ENCODE measurements around the gene ADGRB3. TPM values are rescaled to one million over a fixed set of nuclear protein-coding genes. Genes with fewer than 3 reads are reported as not detected.

ADGRB3 gene
- total RNA-seq, 1 donor from 2014 or later, result 2.7 TPM

DNA sequence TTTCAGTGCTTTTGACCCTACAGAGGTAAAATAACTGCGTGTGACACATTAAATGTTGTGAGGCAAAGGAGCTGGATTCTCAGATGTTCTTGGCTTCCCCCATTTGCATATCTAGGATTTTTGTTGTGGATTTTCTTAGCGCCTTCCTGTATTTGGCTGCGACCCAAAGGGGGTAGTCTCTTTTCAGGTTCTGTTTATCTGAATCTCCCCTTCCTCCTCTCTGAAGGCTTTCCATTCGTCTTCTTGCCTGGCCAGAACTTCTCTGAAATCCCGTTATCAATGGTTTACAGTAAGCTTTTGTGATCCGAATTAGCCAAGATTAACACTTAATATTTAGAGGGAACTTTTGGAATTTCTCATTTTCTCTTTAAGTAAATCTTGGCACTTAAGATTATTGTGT lies 60.8 kb downstream of the ADGRB3 start:
- H3K27ac ChIP-seq, result no peak overlapping the region
- H3K4me1 ChIP-seq, result no peaks in the 10 kb centered on the region
- DNase-seq (ENCODE audit: extremely low spot score in 2 of 2), result no peak
- no peaks in the 10 kb centered on the region for H3K9me3 ChIP-seq
- intact Hi-C loops (cut with DNase I), result no loop called here
- no peak for TF ChIP-seq POLR2A (IDR thresholded peaks at IDR 0.05)
- TF ChIP-seq, protein P1, sequence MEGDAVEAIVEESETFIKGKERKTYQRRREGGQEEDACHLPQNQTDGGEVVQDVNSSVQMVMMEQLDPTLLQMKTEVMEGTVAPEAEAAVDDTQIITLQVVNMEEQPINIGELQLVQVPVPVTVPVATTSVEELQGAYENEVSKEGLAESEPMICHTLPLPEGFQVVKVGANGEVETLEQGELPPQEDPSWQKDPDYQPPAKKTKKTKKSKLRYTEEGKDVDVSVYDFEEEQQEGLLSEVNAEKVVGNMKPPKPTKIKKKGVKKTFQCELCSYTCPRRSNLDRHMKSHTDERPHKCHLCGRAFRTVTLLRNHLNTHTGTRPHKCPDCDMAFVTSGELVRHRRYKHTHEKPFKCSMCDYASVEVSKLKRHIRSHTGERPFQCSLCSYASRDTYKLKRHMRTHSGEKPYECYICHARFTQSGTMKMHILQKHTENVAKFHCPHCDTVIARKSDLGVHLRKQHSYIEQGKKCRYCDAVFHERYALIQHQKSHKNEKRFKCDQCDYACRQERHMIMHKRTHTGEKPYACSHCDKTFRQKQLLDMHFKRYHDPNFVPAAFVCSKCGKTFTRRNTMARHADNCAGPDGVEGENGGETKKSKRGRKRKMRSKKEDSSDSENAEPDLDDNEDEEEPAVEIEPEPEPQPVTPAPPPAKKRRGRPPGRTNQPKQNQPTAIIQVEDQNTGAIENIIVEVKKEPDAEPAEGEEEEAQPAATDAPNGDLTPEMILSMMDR (IDR thresholded peaks at IDR 0.05), result no peak
- no peak for TF ChIP-seq POLR2AphosphoS5 (IDR thresholded peaks at IDR 0.05; ENCODE audit: insufficient read depth in 1 of 2, low read depth in 1 of 2)
- H3K36me3 ChIP-seq, result no peaks in the 10 kb centered on the region
- H3K27me3 ChIP-seq, result no peaks in the 10 kb centered on the region
- no peak overlapping the region for H3K4me3 ChIP-seq

DNA sequence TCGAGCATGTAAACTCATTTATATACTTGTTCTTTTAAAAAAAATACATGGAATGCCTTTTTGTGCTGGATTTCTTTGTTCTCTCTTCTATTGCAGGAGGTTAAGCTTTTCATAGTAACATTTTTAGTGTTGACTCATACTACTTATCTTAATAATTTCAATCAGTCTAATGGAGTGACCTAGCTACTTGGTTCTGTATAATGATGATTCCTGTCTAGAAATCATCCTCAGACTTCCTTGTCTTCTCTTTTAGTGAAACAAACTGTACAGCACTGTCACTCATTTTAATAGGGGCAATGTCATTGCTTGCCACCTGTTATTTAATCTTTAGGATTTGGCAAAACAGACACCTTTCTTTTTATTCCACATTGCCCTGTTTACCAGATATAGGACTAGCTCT lies 62.3 kb downstream of the ADGRB3 start:
- intact Hi-C loops (cut with DNase I), result no loop called here
- Histone ChIP-seq H3K27me3 (no peaks in the 10 kb centered on the region), H3K27ac (no peak overlapping the region), H3K9me3 (no peaks in the 10 kb centered on the region), H3K4me3 (no peak overlapping the region), H3K36me3 (no peaks in the 10 kb centered on the region), H3K4me1 (no peaks in the 10 kb centered on the region)
- TF ChIP-seq POLR2AphosphoS5 (IDR thresholded peaks at IDR 0.05; ENCODE audit: insufficient read depth in 1 of 2, low read depth in 1 of 2) (no peak), POLR2A (IDR thresholded peaks at IDR 0.05) (no peak)
- TF ChIP-seq, protein P1 (IDR thresholded peaks at IDR 0.05), result no peak
- no peak for DNase-seq (ENCODE audit: extremely low spot score in 2 of 2)

DNA sequence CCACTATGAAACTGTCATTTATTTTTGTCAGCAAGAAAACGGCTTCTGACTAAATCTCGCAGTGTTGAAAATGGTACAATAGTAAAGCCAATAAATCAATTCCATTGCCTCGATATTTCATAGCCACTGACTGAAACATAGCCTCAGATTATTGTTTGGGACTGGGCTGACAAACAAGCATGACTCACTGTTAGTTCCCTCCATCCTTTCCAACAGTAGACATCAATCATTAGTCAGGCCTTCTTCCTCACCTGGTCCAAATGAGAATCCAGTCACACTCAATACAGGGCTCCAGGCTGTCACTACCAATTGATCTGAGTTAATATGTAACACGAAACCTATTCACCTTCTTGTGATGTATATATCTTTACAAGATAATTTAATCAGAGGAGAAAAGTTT lies 66.1 kb downstream of the ADGRB3 start:
- intact Hi-C loops (cut with DNase I), result no loop called here
- DNase-seq (ENCODE audit: extremely low spot score in 2 of 2), result no peak
- no peaks in the 10 kb centered on the region for H3K4me1 ChIP-seq
- H3K27ac ChIP-seq, result no peak overlapping the region
- TF ChIP-seq, protein P1 (IDR thresholded peaks at IDR 0.05), result no peak
- no peak for TF ChIP-seq POLR2A (IDR thresholded peaks at IDR 0.05)
- no peak for TF ChIP-seq POLR2AphosphoS5 (IDR thresholded peaks at IDR 0.05; ENCODE audit: insufficient read depth in 1 of 2, low read depth in 1 of 2)
- H3K9me3 ChIP-seq, result no peaks in the 10 kb centered on the region
- H3K27me3 ChIP-seq, result no peaks in the 10 kb centered on the region
- H3K4me3 ChIP-seq, result no peak overlapping the region
- no peaks in the 10 kb centered on the region for H3K36me3 ChIP-seq

DNA sequence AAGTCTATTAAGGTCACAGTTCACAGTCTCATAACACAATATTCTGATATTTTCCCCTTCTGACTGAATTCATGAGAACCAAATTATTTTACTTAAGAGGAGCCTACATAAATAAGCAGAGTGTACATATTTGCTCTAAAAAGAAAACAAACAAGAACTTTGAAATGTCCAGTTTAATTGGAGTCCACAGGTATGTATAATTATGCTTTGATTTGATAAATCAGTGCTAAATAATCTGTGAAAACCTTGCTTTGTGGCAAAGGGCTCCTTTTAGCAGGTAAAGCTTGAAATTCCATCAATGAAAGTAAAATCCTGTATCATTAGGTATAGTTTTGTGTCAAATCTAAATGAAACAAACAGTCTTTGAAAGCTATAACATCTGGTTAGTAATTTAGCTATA lies 69.4 kb downstream of the ADGRB3 start:
- intact Hi-C loops (cut with DNase I), result no loop called here
- no peak for DNase-seq (ENCODE audit: extremely low spot score in 2 of 2)
- no peaks in the 10 kb centered on the region for H3K4me1 ChIP-seq
- H3K27me3 ChIP-seq, result no peaks in the 10 kb centered on the region
- TF ChIP-seq POLR2AphosphoS5 (IDR thresholded peaks at IDR 0.05; ENCODE audit: insufficient read depth in 1 of 2, low read depth in 1 of 2) (no peak), POLR2A (IDR thresholded peaks at IDR 0.05) (no peak)
- TF ChIP-seq, protein P1 (IDR thresholded peaks at IDR 0.05), result no peak
- no peaks in the 10 kb centered on the region for H3K9me3 ChIP-seq
- no peak overlapping the region for H3K27ac ChIP-seq
- no peak overlapping the region for H3K4me3 ChIP-seq
- H3K36me3 ChIP-seq, result no peaks in the 10 kb centered on the region

DNA sequence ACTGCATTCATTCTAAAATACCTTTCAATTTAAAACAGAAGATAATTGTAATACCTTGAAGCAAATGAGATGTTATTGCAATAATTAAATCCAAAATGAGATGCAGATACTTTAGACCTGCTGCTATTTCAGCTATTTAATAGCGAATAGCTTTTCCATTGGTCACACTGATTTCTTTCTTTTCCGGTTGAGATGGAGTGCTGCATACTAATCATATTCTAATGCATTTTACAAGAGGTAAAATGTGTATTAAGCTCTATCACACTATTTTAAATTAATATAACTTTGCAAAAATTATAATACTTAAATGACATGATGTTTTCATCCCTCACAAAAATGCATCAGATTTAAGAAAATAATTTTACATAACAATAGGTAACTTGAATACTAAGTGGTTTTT lies 74.0 kb downstream of the ADGRB3 start:
- H3K27me3 ChIP-seq, result no peaks in the 10 kb centered on the region
- H3K36me3 ChIP-seq, result no peaks in the 10 kb centered on the region
- no peak for DNase-seq (ENCODE audit: extremely low spot score in 2 of 2)
- TF ChIP-seq, protein P1 (IDR thresholded peaks at IDR 0.05), result no peak
- no peak for TF ChIP-seq POLR2A (IDR thresholded peaks at IDR 0.05)
- no peak for TF ChIP-seq POLR2AphosphoS5 (IDR thresholded peaks at IDR 0.05; ENCODE audit: insufficient read depth in 1 of 2, low read depth in 1 of 2)
- intact Hi-C loops (cut with DNase I), result no loop called here
- no peaks in the 10 kb centered on the region for H3K9me3 ChIP-seq
- H3K27ac ChIP-seq, result no peak overlapping the region
- H3K4me3 ChIP-seq, result no peak overlapping the region
- no peaks in the 10 kb centered on the region for H3K4me1 ChIP-seq
